ENCODE data around the gene AGAP1. TPM values are rescaled to one million over a fixed set of nuclear protein-coding genes. Genes with fewer than 3 reads are reported as not detected.

Gene AGAP1
- total RNA-seq, 2 experiments from 2014 or later: not detected

DNA sequence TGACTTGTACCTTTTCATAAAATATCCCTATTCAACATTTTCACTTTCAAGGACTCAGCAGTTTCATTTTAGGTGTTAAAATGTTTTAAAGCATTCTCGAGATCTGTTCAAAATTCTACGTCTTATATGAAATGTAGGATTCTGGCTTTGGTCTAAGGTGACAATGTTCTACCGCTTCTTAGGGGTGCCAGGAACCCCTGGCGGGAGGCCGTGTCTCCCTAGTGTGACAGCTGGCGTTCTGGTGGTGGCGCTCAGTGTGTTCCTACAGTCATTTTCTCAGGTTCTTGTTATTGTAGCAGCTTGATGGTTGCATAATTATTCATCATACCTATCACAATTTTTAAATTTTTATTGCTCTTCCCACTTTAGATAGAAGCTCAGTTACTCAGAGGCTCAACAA, 204.6 kb downstream of the AGAP1 start:
- Histone ChIP-seq H3K4me3 (ENCODE audit: low read depth, low read length, poor library complexity, severe bottlenecking) (no peak overlapping the region), H3K9me2 (ENCODE audit: insufficient read depth, low read length) (no peaks in the 10 kb centered on the region), H4K20me1 (ENCODE audit: insufficient read depth, low read length) (no peaks in the 10 kb centered on the region), H3K9me3 (ENCODE audit: low read length) (no peaks in the 10 kb centered on the region), H2AFZ (ENCODE audit: low read length) (no peak overlapping the region), H3K4me2 (ENCODE audit: low read length) (no peak overlapping the region), H3K4me1 (ENCODE audit: insufficient read depth, low read length, poor library complexity, severe bottlenecking) (no peaks in the 10 kb centered on the region), H3K36me3 (ENCODE audit: insufficient read depth, low read length) (no peaks in the 10 kb centered on the region), H3K79me2 (ENCODE audit: insufficient read depth, low read depth, low read length) (no peaks in the 10 kb centered on the region), H3K27ac (ENCODE audit: low read depth, low read length, poor library complexity, severe bottlenecking) (no peak overlapping the region)
- ChIA-PET CTCF (ENCODE audit: unreplicated experiment) (no interaction called here), POLR2A (no interaction called here)
- TF ChIP-seq, protein P1, sequence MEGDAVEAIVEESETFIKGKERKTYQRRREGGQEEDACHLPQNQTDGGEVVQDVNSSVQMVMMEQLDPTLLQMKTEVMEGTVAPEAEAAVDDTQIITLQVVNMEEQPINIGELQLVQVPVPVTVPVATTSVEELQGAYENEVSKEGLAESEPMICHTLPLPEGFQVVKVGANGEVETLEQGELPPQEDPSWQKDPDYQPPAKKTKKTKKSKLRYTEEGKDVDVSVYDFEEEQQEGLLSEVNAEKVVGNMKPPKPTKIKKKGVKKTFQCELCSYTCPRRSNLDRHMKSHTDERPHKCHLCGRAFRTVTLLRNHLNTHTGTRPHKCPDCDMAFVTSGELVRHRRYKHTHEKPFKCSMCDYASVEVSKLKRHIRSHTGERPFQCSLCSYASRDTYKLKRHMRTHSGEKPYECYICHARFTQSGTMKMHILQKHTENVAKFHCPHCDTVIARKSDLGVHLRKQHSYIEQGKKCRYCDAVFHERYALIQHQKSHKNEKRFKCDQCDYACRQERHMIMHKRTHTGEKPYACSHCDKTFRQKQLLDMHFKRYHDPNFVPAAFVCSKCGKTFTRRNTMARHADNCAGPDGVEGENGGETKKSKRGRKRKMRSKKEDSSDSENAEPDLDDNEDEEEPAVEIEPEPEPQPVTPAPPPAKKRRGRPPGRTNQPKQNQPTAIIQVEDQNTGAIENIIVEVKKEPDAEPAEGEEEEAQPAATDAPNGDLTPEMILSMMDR (conservative IDR thresholded peaks at IDR 0.05; ENCODE audit: low read length): no peak
- no peak for TF ChIP-seq EZH2phosphoT487 (IDR thresholded peaks at IDR 0.05; ENCODE audit: borderline replicate concordance, low read depth, low read length)
- intact Hi-C loops (cut with micrococcal nuclease; ENCODE audit: unreplicated experiment): no loop called here
- BruUV-seq (replicated peaks): no TSS peak
- no peak for DNase-seq (ENCODE audit: low spot score)

GRCh38 chr2:235699576-235699975, 205.7 kb downstream of the AGAP1 start:
- intact Hi-C loops (cut with micrococcal nuclease; ENCODE audit: unreplicated experiment): no loop called here
- H4K20me1 ChIP-seq (ENCODE audit: insufficient read depth, low read length): no peaks in the 10 kb centered on the region
- no peak for DNase-seq (ENCODE audit: low spot score)
- CTCF ChIA-PET (ENCODE audit: unreplicated experiment): interaction anchor here (0.6 kb wide), 1 partner anchor 15 kb away, joined by 4 read pairs; no protein-coding TSS in a partner anchor
- TF ChIP-seq, protein P1 (conservative IDR thresholded peaks at IDR 0.05; ENCODE audit: low read length): no peak
- TF ChIP-seq EZH2phosphoT487 (IDR thresholded peaks at IDR 0.05; ENCODE audit: borderline replicate concordance, low read depth, low read length): no peak
- no peaks in the 10 kb centered on the region for H3K4me1 ChIP-seq (ENCODE audit: insufficient read depth, low read length, poor library complexity, severe bottlenecking)
- no TSS peak for BruUV-seq (replicated peaks)
- no peak overlapping the region for H3K4me2 ChIP-seq (ENCODE audit: low read length)
- H3K36me3 ChIP-seq (ENCODE audit: insufficient read depth, low read length): no peaks in the 10 kb centered on the region
- H3K27ac ChIP-seq (ENCODE audit: low read depth, low read length, poor library complexity, severe bottlenecking): no peak overlapping the region
- POLR2A ChIA-PET: interaction anchor here (0.6 kb wide), 2 partner anchors 36 to 377 kb away, joined by 3 read pairs; no protein-coding TSS in a partner anchor
- H3K79me2 ChIP-seq (ENCODE audit: insufficient read depth, low read depth, low read length): no peaks in the 10 kb centered on the region
- no peaks in the 10 kb centered on the region for H3K9me3 ChIP-seq (ENCODE audit: low read length)
- no peak overlapping the region for H2AFZ ChIP-seq (ENCODE audit: low read length)
- H3K9me2 ChIP-seq (ENCODE audit: insufficient read depth, low read length): no peaks in the 10 kb centered on the region
- no peak overlapping the region for H3K4me3 ChIP-seq (ENCODE audit: low read depth, low read length, poor library complexity, severe bottlenecking)

DNA sequence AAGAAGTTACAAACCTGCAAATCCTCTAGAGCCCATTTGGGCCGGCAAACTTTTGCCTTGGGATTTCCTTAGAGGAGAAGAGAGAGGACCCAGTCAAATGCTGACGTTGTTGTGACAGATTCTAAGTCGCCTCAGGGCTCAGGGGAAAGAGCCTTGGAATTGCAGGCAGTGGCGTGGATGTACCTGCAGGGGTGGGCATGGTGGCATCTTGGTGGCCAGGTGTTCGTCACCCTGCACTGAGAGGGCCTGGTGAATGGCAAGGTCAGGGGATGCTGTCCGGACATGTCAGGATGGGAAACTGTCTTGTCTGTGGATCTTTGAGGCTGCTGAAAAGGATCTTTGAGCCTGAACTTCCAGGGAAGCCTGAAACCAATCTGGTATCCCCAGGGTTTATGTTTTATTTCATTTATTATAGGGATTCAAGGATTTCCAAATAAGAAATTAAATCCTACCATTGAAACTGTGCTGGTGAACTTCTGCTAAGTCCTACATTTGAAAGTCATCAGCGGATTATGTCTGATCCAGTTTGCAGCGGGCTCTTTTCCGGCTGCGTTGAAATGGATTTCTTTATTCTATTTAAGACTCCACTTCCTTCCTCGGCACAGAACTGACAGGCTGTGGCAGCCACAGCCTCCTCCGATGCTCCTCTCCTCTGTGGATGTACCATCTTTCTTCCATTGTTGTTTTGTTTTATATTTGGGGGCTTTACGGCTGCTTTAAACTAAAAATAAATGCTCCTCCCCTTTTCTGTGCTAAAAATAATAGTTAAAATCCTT, 207.6 kb downstream of the AGAP1 start:
- no peaks in the 10 kb centered on the region for H3K4me1 ChIP-seq (ENCODE audit: insufficient read depth, low read length, poor library complexity, severe bottlenecking)
- no peak for DNase-seq (ENCODE audit: low spot score)
- no peaks in the 10 kb centered on the region for H3K36me3 ChIP-seq (ENCODE audit: insufficient read depth, low read length)
- TF ChIP-seq EZH2phosphoT487 (IDR thresholded peaks at IDR 0.05; ENCODE audit: borderline replicate concordance, low read depth, low read length): no peak
- TF ChIP-seq, protein P1 (conservative IDR thresholded peaks at IDR 0.05; ENCODE audit: low read length): no peak
- no TSS peak for BruUV-seq (replicated peaks)
- CTCF ChIA-PET (ENCODE audit: unreplicated experiment): no interaction called here
- H2AFZ ChIP-seq (ENCODE audit: low read length): no peak overlapping the region
- no peaks in the 10 kb centered on the region for H3K79me2 ChIP-seq (ENCODE audit: insufficient read depth, low read depth, low read length)
- no peak overlapping the region for H3K4me3 ChIP-seq (ENCODE audit: low read depth, low read length, poor library complexity, severe bottlenecking)
- H4K20me1 ChIP-seq (ENCODE audit: insufficient read depth, low read length): no peaks in the 10 kb centered on the region
- H3K9me2 ChIP-seq (ENCODE audit: insufficient read depth, low read length): no peaks in the 10 kb centered on the region
- H3K9me3 ChIP-seq (ENCODE audit: low read length): no peaks in the 10 kb centered on the region
- no peak overlapping the region for H3K27ac ChIP-seq (ENCODE audit: low read depth, low read length, poor library complexity, severe bottlenecking)
- no peak overlapping the region for H3K4me2 ChIP-seq (ENCODE audit: low read length)
- POLR2A ChIA-PET: no interaction called here
- intact Hi-C loops (cut with micrococcal nuclease; ENCODE audit: unreplicated experiment): no loop called here

All from OCI-LY7 (cell line).